ENCODE results near the gene TRPV4.

Gene TRPV4

GRCh38 chr12:109766251-109766778 is 66.9 kb downstream of the TRPV4 start:
- FAIRE-seq (no peak), DNase-seq (ENCODE audit: extremely low spot score, insufficient read length, low read depth) (no peak)

DNA sequence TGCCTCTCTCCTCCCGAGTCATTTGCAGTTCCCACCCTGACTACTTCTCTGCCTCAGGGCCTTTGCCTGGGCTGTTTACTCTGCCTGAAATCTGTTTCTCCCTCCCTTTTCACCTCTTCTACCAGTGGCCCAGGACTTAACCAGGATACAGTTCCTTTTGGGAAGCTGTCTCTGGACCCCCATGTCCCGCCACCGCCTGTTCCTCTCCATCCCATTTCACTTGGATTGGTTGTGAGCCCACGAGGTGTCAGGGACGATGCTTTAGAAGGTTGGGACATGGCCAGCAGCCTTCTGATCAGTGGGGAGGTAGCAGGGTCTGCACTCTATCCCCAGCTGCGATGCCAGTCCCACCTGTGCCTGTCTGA is 67.8 kb downstream of the TRPV4 start:
- DNase-seq (ENCODE audit: extremely low spot score, insufficient read length, low read depth) (no peak), FAIRE-seq (no peak)

DNA sequence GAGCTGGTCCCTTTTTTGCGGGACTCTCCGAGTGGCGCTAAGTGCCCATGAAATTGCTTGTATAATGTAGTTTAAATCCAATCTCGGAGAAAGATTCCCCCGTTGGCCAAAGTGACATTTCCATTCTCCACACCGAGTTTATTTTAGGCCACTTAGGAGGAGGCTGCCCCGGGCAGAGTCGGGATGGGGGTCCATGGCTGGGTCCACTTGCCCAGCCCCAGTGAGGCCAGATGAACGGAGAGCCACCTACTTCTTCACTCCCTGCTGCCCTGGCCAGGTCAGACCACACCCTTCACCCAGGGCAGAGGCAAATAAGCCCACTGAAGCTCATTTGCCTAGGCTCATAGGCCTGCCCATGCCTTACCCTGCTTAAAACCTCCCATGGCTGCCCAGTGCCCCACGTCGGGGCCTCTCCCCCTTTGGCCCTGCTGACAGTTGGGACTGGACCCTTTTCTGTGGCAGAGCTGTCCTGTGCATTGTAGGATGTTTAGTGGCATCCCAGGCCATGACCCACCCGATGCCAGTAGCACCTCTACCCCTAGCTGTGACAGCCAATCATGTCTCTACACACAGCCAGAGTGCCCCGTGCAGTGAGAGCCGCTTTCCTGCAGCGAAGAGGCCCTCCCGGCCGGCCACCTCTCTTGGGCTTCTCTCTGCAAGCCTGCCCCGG is 68.3 kb downstream of the TRPV4 start:
- FAIRE-seq = no peak
- no peak for DNase-seq (ENCODE audit: extremely low spot score, insufficient read length, low read depth)

DNA sequence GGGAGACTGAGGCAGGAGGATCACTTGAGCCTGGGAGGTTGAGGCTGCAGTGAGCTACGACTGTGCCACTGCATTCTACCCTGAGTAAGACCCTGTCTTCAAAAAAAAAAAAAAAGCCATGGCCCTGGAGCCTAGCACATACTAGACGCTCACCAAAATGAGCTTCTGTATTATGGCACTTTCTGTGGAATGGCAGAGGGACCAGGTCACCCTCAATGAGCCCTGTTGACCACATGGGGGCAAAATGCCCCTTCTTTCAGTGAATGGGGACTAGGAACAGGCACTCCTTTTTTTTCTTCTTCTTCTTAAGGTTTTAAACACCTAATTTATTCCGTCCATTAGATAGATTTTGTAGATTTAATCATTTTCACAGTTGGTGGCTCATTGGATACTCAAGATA is 69.1 kb downstream of the TRPV4 start:
- DNase-seq (ENCODE audit: extremely low spot score, insufficient read length, low read depth) (no peak), FAIRE-seq (no peak)

DNA sequence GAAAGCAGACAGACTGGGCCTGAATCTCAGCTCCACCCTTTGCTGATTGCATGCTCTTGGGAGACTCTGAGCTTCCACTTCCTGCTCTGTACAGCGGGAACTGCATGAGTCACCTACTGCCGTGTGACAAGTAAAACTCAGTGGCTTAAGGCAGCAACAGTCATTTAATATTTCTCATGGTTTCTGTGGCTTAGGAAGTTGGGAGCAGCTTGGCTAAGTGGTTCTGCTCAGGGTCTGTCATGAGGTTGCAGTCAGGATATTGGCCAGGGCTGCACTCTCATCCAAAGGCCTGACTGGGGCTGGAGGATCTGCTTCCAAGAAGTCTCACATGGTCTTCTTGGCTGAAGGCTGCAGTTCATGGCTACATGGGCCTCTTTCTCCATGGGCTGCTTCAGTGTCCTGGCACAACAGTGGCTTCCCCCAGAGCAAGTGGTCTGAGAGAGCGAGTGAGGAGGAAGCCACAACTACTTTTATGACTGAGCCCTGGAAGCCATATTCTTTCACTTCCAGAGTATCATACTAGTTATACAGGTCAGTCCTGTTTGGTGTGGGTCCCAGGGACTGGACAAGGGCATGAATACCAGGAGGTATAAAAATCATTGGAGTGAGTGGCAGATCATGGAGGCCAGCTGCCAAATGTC is 69.9 kb downstream of the TRPV4 start:
- DNase-seq (ENCODE audit: extremely low spot score, insufficient read length, low read depth) = no peak
- FAIRE-seq = no peak

- DNase-seq (ENCODE audit: extremely low spot score, insufficient read length, low read depth) = no peak
Measured at GRCh38 chr12:109762673-109763191, 70.5 kb downstream of the TRPV4 start.

DNA sequence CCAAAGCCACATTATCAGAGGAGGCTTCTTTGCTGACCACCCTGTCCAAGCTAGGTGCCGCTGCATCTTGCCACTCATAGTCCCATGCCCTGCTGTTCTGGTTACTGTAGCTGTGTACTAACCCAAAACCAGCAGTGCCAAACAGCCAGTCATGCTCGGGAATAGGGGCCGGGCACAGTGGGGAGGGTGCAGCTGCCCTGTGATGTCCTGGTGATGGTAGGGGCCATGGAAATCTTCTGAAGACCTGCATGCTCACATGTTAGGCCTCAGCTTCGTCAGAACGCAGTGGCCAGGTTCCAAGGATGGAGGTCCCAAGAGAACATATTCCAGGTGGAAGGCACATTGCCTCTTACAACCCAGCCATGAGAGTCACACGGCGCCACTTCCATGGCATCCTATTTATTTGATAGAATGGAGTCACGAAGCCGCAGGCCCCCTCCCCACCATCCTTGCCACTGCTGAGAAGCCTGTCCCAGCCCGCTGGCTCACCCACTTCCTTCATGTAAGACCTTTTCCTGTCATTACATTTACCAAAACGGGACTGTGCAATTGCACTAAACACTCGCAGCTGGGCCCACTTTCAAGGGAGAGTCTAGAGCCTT is 71.0 kb downstream of the TRPV4 start:
- FAIRE-seq = no peak
- DNase-seq (ENCODE audit: extremely low spot score, insufficient read length, low read depth) = no peak

More at GRCh38 chr12:109762673-109763191, 70.5 kb downstream of the TRPV4 start:
- FAIRE-seq = no peak

DNA sequence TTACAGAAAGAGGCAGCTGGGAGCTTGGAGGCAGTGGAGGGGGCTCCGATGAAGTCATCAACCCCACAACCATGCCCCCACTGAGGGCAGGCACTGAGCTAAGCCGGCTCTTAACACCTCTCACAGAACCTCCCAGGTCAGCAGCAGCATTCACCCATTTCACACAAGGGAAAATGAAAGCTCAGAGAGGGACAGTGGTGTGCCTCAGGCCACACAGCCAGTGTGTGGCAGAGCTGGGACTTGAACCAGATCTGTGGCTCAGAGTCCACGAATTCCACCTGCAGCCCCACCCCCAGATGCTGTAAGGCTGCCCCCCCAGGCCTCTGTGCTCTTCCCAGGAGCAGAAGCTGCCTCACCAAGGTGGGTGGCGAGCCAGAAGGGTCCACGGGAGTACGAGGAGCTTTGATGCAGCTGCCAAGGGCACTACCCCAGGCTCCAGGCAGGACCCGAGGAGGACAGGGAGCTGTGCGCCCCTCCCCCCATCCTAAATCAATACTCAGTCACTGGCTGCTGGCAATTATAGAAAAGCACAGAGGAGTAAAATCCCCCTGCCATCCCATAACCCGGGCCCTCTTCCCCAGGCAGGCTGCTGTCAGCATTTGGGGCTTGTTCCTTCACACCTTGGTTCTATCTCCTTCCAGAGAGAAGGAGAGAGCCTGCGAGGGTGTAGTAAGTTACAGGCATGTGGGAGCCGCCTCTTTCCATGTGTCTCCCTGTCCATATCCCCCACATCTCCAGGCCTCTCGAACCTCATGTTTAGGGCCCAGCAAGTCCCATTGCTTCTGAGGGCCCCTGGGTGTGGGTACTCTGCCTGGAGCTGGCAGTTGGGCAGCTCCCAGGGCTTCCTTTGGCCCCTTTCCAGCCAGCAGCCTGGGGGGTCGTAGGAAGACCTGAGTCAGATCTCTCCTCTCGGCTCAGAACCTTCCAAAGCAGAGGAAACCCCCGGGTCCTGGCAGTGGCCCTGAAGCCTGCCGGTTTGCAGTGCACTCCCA is 72.0 kb downstream of the TRPV4 start:
- FAIRE-seq = no peak
- DNase-seq (ENCODE audit: extremely low spot score, insufficient read length, low read depth) = no peak

GRCh38 chr12:109760031-109760929 is 72.9 kb downstream of the TRPV4 start:
- FAIRE-seq (no peak), DNase-seq (ENCODE audit: extremely low spot score, insufficient read length, low read depth) (no peak)

GRCh38 chr12:109759595-109759994 is 73.6 kb downstream of the TRPV4 start:
- no peak for DNase-seq (ENCODE audit: extremely low spot score, insufficient read length, low read depth)

GRCh38 chr12:109758426-109759420 is 74.5 kb downstream of the TRPV4 start:
- DNase-seq (ENCODE audit: extremely low spot score, insufficient read length, low read depth) = no peak
- no peak for FAIRE-seq

More at GRCh38 chr12:109759595-109759994, 73.6 kb downstream of the TRPV4 start:
- FAIRE-seq = no peak

- FAIRE-seq (no peak), DNase-seq (ENCODE audit: extremely low spot score, insufficient read length, low read depth) (no peak)
Measured at GRCh38 chr12:109757671-109758265, 75.4 kb downstream of the TRPV4 start.

DNA sequence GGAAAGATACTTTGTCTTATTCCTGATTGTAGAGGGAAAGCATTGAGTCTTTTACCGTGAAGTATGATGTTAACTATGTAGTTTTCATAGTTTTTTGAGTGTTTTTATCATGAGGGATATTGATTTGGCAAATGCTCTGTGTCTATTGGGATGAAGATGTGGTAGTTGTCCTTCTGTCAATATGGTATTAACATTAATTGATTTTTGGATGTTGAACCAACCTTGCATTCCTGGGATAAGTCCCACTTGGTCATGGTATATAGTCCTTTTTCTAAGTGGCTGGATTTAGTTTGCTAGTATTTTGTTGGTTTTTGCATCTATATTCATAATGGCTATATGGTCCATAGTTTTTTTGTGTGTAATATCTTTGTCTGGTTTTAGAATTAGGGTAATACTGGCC is 76.7 kb downstream of the TRPV4 start:
- DNase-seq (ENCODE audit: extremely low spot score, insufficient read length, low read depth) = no peak
- no peak for FAIRE-seq

GRCh38 chr12:109753959-109754358 is 79.2 kb downstream of the TRPV4 start:
- FAIRE-seq (no peak), DNase-seq (ENCODE audit: extremely low spot score, insufficient read length, low read depth) (no peak)

GRCh38 chr12:109753054-109753401 is 80.2 kb downstream of the TRPV4 start:
- no peak for FAIRE-seq
- DNase-seq (ENCODE audit: extremely low spot score, insufficient read length, low read depth) = no peak

- FAIRE-seq = no peak
- DNase-seq (ENCODE audit: extremely low spot score, insufficient read length, low read depth) = no peak
Measured at GRCh38 chr12:109752117-109753053, 80.8 kb downstream of the TRPV4 start.
